OCI-LY3 (cell line): ENCODE data around the gene SKA2.

Experiments
- CTCF ChIP-seq: fragments of 200-600, 300-600 bp; sonication (generic); IDR thresholded peaks from 2 replicates; pipeline ENCODE4 v1.5.1; 2014; ENCODE audit warnings: antibody characterized with exemption, low read length, low read depth
- EZH2phosphoT487 ChIP-seq: fragments of 200-600 bp; shearing (Covaris generic); IDR thresholded peaks from 2 replicates; pipeline ENCODE4 v1.6.1; 2018; ENCODE audit warnings: antibody characterized with exemption, mixed run types, low read depth

DNA sequence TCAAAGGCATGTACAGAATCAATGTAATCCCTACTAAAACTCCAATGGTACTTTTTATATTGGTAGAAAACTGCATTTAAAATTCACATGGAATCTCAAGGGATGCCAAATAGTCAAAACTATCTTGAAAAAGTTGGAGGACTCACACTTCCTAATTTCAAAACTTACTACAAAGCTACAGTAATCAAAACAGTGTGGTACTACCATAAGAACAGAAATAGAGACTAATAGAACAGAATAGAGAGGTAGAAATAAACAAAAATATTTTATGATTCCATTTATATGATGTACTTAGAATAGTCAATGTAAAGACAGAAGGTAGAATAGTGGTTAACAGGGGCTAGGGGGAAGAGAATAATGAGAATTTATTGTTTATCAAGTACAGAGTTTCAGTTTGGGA is 57.1 kb downstream of the SKA2 start:
- TF ChIP-seq CTCF, result no peak
- no peak for TF ChIP-seq EZH2phosphoT487
